HCT116 (cell line): Measurements from ENCODE around the gene CTSL.

Experiments
- EZH2 ChIP-seq: fragments of 200-600 bp; sonication (generic); IDR thresholded peaks from 2 replicates; pipeline ENCODE4 v1.6.1; 2017; ENCODE audit warnings: antibody characterized with exemption, mixed run types
- POLR2A ChIP-seq: IDR thresholded peaks from 2 replicates; pipeline ENCODE4 v1.7.0; 2011; ENCODE audit warnings: borderline replicate concordance; ENCODE audit not compliant: insufficient read depth, insufficient read length; ENCODE audit errors: extremely low read depth
- SRF ChIP-seq: IDR thresholded peaks from 2 replicates; pipeline ENCODE4 v1.6.1; 2012; ENCODE audit warnings: low read depth

DNA sequence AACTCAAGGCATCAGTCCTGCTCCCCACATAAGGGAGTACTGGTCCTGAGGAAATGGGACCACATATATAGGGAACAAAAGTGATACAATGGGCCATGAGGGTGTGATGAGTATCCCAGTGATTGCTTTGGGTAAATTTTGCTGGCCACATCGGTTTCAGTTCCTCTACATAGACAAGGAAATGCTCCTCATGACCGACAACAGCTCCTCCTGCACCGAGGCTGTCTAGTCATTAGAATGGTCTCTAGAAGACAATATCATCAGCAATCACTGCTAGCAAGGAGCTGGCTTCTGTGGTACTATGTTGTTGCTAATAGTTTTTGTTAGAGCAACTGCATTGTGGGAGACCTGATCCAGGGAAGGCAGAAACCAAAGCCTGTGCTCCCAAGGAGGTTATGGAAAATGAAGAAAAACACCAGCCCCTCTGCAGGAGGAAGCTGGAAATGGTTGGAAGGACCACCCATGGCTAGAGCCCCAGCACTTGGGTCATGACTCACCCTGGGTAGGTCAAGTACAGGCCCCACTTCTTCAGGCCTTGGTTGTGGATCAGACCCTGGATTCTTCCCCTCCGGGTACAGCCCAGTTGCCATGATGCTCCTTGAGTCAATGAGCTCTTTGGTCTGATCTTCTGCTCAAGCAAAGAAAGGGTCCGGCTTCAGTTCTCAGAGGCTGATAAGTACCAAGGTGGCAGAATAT is 3.4 kb upstream of the CTSL start:
- TF ChIP-seq SRF, result no peak
- no peak for TF ChIP-seq EZH2
- TF ChIP-seq POLR2A, result no peak
